Stimulated activated CD8-positive, alpha-beta memory T cell treated with anti-CD3 and anti-CD28 coated beads, Interleukin-7, amount 100 ng/mL, for 4 hours (primary cell): ENCODE results near the gene ENSA.
"Not testable (repeated sequence)": the region's sequence is repeated elsewhere in the genome, so short reads cannot be mapped to it uniquely, and the experiment has no call there.

ENCODE experiments used
- DNase-seq, 2 donors: peaks; one replicate each; pipeline ENCODE4 v3.0.0-alpha.2; 2020; ENCODE audit warnings: low read depth in 2 of 2

ENSA gene

DNA sequence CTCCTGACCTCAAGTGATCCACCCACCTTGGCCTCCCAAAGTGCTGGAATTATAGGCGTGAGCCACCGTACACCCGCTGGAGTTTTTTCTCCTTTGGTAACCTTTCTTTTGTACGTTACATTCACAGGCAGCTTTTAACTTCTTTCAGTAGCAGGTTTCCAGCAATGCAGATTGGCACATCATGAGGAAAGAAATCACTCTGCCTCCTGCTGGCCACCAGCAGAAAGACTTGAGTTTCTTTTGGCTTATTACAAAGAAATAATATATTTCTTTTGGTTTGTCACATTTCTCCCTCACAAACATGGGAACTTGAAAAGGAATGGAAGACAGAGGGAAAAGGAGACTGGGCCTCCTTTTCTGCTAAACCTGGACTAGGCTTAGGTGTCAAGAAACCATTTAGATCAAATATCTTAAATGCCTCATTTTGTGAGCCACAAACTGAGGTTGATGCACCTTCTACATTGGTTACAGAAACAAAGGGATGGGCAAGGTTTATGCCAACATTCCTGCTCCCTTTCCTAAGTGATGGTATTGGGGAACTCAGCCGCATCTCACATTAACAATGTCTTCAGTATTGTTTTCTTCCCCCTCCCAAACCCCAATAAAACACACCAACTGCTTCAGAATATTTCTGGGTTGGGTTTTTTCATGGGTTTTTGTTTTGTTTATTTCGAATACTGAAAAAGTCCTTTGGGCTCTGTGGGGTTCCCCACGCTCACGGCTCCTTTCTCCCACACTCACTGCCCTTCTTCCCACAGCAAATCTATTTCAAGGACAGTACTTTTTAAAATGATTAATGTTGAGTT lies 7.7 kb downstream of the ENSA start:
- DNase-seq, result peak; percentile 21 to 47

DNA sequence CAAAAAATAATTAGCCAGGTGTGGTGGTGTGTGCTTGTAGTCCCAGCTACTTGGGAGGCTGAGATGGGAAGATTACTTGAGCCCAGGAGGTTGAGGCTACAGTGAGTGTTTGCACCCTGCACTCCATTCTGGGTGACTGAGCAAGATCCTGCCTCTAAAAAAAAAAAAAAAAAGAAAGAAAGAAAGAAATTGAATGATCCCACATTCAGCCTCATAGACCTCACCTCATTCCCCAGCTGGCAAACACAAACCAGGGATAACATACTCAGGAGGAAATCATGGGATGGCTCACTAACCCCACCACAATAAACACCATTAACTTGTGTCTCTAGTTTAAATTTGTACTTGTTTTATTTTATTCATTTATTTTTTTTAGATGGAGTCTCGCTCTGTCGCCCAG lies 8.5 kb downstream of the ENSA start:
- DNase-seq, result no peak

DNA sequence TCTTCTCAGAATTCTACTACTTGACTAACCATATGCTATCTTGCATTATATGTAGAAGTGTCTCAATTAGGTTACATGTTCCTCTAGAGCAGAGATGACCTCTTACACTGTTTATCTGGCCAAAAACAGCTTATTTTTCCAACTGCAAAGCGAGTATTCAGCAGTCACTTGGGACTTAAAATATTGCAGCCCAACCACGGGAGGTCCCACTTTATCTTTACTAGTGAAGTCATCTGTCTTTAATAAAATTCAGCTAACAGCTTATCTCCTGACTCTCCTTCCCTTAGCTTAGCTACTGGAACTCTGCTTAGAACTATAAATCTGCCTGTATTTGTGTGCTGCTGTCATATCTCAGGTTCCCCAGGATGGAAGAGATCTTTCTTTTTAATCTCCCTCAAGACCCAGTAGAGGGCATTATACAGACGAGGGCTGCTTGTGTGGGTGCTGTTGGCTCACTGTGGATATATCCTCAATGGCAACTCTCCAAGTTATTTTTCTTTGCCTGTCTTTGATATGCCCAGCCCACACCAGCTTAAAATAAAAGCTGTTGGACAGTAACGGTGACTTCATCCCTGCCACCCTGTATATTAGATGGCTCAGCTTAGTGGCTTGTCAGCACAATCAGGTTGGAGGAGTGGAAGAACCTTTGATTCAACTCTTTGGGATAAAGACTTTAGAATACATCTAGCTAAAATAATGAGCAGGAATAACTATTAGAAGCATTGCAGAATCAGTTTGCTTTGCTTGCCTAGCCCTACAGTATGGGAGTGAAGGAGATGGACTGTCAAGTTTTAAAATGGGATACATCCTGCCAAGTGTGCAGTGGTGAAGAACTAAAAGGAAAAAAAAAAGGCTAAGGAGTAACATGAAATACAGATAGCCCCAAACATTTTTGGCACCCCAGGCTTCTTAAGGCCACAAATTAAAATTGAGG lies 9.6 kb downstream of the ENSA start:
- no peak for DNase-seq

DNA sequence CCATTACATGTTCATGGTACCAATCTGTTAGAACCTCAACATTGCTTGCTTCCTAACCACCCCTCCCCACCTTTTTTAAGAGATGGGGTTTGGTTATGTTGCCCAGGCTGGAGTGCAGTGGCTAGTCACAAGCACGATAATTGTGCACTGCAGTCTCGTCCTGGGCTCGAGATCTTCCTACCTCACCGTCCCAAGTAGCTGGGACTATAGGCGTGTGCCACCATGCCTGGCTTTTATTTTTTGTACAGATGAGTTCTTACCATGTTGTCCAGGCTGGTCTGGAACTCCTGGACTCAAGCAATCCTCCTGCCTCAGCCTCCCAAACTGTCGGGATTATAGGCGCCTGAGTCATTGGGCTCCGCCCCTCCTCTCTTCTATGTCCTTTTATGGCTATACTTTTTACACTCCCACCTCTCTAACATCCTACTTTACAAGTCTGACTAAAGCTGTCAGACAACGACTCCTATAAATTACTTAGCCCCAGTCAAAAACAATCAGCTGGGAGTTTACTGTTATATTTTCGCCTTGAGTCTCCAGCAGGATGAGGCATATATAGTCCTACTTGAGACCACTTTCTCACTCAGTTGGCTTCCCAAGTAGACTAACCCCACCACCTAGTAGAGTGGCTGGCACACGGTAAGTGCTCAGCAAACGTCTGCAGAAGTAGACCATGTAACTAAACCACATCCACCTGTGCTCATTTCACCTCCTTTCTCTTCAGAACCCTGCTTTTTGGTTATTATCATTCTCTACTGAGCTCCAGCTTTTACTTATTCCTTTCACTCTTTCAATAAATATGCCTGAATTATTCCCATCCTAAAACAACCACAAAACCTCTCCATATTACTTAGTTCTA lies 13.8 kb downstream of the ENSA start:
- DNase-seq, result no peak

DNA sequence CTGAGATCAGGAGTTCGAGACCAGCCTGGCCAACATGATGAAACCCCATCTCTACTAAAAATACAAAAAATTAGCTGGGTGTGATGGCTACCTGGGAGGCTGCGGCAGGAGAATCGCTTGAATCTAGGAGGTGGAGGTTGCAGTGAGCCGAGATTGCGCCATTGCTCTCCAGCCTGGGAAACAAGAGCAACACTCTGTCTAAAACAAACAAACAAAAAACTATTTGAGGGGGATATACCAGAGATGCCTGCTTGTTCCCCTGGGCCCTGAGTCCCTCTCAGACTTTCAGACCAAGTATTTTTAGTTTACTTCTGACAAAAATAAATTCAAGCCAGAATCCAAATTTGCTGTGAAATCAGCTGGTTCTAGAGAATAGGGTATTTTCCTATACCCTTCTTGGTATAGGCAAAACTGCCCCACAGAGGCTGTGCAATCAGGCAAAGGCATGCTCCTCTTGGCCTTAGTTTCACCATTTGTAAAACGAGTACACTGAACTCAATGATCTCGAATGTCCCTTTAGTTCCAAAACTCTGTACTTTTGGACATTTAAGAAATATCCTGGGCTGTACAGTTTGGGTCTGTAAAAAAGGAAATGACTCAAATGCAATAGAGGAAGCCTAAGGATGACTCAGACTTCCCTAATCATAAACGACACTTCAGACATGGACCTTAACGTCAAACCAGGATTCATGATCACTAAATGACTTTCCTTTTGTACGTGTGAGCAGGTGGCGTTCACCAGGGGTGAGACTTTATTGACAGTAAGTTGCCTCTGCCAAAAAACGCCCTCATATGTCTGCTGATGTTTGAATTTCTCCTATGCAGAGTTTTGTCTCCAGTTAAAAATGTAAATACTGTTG lies 16.1 kb downstream of the ENSA start:
- DNase-seq, result peak; percentile 24 to 48

DNA sequence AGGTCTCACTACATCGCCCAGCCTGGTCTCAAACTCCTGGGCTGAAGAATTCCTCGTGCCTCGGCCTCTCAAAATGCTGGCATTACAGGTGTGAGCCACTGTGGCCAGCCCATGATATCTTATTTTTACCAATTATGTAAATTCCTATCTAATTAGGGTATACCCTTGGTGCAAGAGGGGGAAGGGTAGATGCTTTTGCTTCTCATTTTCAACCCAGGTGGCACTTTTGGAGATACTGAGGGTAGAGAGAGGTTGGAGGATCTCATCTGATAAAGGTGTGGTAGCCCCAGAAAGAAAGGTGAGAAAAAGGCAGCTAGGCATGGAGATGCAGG lies 17.4 kb downstream of the ENSA start:
- DNase-seq, result no peak

DNA sequence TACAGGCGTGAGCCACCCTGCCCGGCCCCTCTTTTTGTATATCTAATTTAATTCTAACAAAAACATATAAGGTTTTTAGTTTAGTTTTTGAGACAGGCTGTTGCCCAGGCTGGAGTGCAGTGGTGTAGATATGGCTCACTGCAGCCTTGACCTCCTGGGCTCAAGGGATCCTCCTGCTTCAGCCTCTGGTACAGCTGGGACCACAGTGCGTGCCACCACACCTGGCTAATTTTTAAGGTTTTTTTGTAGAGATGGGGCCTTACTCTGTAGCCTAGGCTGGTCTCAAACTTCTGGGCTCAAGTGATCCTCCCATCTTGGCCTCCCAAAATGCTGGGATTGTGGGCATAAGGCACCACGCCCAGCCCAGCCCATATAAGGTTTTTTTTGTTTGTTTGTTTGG lies 18.8 kb downstream of the ENSA start:
- DNase-seq, result no peak

DNA sequence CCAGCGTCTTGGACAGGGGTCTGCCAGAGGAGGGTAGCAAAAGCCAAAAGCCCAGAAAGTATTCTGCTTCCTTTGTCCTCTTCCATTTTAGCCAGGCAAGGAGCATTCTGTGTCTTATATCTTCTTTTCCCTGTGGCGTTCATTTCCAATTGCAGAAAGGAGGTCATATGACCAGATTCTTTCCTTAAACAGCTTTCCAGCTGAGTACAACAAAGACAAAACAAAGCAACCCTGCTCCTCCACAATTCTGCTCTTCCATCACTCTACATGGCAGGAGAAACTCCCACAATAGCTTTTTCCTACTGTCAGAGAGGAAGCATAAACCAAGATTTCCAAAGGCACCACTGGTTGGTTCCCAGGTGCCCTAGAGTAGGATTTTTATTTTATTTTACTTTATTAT lies 19.7 kb downstream of the ENSA start:
- no peak for DNase-seq

DNA sequence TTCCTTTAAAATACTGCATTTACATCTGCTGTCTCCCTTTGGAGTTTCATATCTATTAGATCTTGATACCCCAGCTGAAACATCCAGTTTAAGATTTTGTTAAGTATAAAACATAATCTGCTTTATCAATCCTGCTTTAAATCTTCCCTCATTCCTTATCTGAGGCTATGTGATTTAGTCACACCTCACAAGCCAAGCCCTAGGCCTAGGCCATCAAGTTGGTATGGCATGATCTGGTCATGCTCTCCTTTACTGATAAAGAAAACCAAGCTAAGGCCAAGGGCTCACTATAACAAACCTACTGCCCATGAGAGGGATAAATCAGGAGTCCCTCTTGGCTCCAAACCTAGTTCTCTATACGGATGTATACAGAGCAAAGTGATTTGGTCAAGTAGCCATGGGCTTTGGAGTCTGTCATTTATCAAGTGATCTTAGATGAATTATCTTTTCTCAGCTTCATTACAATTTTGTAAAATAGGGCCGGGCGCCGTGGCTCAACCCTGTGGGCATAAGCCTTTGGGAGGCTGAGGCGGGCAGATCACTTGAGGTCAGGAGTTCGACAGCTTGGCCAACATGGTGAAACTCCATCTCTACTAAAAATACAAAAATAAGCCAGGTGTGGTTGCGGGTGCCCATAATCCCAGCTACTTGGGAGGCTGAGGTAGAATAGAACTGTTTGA lies 22.8 kb downstream of the ENSA start:
- no peak for DNase-seq

DNA sequence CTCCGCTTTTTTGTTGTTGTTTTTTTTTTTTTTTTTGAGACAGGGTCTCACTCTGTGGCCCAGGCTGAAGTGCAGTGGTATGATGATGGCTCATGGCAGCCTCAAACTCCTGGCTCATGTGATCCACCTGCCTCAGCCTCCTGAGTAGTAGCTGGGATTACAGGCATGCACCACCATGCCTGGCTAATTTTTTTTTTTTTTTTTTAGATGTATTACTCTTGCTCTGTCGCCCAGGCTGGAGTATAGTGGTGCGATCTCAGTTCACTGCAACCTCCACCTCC lies 24.0 kb downstream of the ENSA start:
- DNase-seq, result not testable (repeated sequence)

DNA sequence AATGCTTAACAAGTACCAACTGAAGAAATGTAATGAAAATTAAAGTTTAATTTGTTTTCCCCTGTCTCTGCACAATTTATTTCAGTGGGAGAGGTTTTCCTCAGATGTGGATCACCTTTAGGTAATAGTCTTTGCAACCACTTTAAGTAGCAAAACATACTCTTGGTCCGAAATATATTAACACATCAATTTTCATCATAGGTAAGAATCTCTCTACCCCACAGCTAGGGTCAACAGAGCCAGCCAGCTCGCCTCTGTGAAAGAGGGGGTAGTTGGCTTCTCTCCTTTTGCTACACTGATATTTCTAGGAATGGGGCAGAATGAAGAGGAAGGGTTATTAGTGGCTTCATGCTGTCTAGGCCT lies 25.2 kb downstream of the ENSA start:
- no peak for DNase-seq

DNA sequence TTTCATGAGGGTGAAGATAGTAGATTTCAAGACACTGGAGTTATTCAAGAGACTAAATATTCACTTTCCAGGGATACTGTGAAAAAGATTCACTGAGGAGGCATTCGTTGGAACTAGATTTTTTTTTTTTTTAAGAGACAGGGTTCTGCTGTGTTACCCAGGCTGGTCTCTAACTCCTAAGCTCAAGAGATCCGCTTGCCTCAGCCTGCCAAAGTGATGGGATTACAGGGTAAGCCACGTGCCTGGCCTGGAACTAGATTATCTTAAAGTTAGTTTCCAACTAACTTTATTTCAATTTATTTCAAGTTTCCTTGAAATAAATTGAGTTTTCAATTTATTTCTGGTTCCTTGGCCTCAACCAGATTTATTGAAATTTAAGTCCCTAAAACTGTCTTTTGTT lies 25.7 kb downstream of the ENSA start:
- no peak for DNase-seq

DNA sequence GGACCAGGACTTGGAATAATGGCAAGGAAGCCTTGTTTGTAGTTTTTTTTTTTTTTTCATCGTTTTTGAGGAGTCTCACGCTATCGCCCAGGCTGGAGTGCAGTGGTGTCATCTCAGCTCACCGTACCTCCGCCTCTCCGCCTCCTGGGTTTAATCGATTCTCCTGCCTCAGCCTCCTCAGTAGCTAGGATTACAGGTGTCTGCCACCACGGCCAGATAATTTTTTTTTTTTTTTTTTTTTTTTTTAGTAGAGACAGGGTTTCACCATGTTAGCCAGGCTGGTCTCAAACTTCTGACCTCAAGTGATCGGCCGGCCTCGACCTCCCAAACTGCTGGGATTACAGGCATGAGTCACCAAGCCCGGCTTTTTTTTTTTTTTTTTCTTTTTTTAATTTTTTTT lies 27.0 kb downstream of the ENSA start:
- DNase-seq, result not testable (repeated sequence)

DNA sequence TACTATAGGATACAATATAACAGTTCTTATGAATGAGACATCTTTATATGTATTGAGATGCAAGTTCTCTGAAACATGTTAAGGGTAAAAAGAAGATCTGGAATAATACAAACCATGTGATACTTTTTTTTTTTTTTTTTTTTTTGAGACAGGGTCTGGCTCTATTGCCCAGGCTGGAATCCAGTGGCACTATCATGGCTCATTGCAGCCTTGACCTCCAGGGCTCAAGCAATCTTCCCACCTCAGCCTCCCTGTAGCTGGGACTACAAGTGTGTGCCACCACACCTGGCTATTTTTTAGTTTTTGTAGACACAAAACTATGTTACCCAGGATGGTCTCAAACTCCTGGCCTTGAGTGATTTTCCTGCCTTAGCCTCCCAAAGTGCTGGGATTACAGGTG lies 27.9 kb downstream of the ENSA start:
- no peak for DNase-seq

DNA sequence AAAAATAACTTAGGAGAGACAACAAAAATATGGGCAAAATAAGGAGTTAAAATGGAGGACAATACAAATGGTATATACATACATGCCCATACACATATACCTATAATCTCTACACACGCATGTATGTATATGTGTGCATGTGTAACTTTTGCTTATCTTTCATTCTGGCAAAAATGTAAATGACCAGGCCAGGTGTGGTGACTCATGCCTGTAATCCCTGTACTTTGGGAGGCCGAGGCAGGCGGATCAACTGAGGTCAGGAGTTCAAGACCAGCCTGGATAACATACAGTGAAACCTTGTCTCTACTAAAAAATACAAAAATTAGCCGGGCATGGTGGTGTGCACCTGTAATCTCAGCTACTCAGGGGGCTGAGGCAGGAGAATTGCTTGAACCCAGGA lies 31.1 kb downstream of the ENSA start:
- DNase-seq, result not testable (repeated sequence)

DNA sequence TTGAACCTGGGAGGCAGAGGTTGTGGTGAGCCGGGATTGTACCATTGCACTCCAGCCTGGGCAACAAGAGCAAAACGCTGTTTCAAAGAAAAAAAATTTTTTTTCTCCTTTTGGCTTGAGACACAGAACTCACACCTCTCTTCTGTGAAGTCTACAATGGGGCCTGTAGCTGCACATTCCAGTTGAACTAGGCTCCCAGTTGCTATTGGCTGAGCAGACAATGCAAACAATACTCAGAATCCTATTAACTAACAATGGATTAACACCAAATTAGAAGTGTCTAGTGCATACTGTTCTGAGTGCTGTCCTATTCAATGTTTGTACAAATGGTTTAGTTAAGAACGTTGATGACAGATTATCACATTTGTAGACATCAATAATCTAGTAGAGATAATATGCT lies 32.4 kb downstream of the ENSA start:
- no peak for DNase-seq

DNA sequence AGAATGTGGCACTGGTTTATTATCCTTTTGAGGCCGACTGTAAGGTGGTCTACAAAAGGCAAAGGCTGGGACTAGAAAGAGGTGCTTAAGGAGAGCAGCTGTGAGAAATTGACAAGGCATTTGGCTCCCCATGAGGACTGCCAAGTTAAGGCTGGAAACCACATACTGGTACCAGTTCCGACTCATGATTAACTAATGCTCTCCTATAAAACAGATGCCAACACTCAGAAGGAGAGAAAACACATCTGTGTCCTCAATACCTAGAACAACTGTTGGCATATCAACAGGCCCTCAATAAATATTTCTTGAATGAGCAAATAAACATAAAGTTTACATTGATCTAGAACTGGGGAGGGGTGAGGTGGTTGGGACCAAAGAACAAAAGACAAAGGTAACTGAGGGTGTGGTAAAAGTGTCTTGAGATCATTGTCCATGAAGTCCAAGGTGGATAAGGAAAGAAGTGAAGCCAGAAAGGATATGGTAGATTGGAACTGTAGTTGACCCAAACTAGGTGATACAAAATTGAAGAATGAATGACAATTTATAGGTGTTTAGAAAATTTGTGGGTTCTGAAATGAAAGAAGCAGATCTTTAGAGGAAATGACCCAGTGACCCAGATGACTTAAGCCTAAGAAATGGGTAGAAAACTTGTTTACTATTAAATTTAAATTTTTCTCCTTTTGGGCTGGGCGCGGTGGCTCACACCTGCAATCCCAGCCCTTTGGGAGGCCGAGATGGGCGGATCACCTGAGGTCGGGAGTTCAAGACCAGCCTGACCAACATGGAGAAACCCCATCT lies 33.1 kb downstream of the ENSA start:
- DNase-seq, result no peak

DNA sequence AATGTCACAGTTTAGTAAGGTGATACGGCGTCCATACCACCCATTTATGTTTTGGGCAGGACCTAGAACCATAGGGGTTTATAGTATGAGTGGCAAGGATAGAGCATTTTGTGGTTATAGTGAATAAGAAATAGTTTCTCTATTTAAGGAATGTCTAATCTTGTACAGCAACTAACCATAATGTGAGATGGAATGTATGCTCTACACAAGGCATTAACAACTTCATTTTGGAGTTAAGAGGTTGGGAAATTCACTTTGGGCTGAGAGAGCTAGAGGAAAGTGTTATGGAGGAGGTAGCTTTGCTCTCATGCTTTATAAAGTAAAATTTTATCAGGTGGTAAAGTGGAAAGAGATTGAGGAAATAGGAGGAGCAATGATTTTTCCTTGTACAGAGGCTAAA lies 47.0 kb downstream of the ENSA start:
- DNase-seq, result no peak

DNA sequence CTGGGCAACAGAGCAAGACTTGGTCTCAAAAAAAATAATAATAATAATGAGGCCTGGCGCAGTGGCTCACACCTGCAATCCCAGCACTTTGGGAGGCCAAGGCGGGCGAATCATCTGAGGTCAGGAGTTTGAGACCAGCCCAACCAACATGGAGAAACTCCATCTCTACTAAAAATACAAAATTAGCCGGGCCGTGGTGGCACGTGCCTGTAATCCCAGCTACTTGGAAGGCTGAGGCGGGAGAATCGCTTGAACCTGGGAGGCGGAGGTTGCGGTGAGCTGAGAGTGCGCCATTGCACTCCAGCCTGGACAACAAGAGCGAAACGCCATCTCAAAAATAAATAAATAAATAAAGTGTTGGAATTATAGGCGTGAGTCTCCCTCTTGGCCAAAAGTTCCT lies 47.5 kb downstream of the ENSA start:
- not testable (repeated sequence) for DNase-seq

DNA sequence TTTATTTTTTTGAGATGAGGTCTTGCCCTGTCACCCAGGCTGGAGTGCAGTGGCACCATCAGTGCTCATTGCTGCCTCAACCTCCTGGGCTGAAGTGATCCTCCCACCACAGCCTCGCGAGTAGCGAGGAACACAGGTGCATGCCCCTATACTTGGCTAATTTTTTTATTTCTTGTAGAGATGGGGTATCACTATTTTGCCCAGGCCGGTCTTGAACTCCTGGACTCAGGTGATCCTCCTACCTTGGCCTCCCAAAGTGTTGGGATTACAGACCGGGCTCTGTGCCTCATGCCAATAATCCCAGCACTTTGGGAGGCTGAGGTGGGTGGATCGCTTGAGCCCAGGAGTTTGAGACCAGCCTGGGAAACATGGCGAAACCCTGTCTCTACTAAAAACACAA lies 48.0 kb downstream of the ENSA start:
- DNase-seq, result not testable (repeated sequence)
